Gastroesophageal sphincter (tissue), 4 donors: ENCODE measurements around the gene MYH14. TPM values are rescaled to one million over a fixed set of nuclear protein-coding genes. Genes with fewer than 3 reads are reported as not detected.

ENCODE experiments used
- ATAC-seq: fragments of 150-250 bp; one replicate; pipeline ENCODE4 v1.9.1; 2016; ENCODE audit warnings: mild to moderate bottlenecking, moderate library complexity
- H3K27ac ChIP-seq, 4 donors: fragments of 200-600 bp; sonication (generic) in 3 of 4; 1 replicate in 3 of 4; 2 replicates in 1 of 4; pipeline ENCODE4 v1.5.1; 2016 to 2019
- H3K27me3 ChIP-seq: fragments of 200-600 bp; sonication (generic); one replicate; pipeline ENCODE4 v1.5.1; 2019
- H3K36me3 ChIP-seq, 2 donors: fragments of 200-600 bp; sonication (generic); one replicate each; pipeline ENCODE4 v1.5.1; 2019; ENCODE audit warnings: control low read depth in 1 of 2
- H3K4me1 ChIP-seq, 3 donors: fragments of 200-600 bp; sonication (generic); 1 replicate in 2 of 3; 2 replicates in 1 of 3; pipeline ENCODE4 v1.5.1; 2016 to 2019; ENCODE audit warnings: control low read depth in 2 of 3
- H3K4me3 ChIP-seq, 2 donors: fragments of 200-600 bp; sonication (generic); one replicate each; pipeline ENCODE4 v1.5.1; 2019; ENCODE audit warnings: mild to moderate bottlenecking in 1 of 2, moderate library complexity in 1 of 2
- H3K9me3 ChIP-seq, 3 donors: fragments of 200-600 bp; sonication (generic); one replicate each; pipeline ENCODE4 v1.5.1; 2017 to 2019; ENCODE audit warnings: control low read depth in 2 of 3
- CTCF ChIP-seq, 4 experiments: fragments of 200-600 bp in 2 of 4; fragments of 450-650 bp in 2 of 4; sonication (generic) in 1 of 4; IDR thresholded peaks; one replicate each; pipeline ENCODE4 v1.5.1; 2017 to 2019; ENCODE audit warnings: antibody characterized with exemption in 4 of 4, mild to moderate bottlenecking in 2 of 4, moderate library complexity in 2 of 4
- EP300 ChIP-seq: sonication (generic); formaldehyde crosslinking; IDR thresholded peaks from one replicate; pipeline ENCODE4 v1.6.1; 2017; ENCODE audit warnings: antibody characterized with exemption, mild to moderate bottlenecking
- POLR2A ChIP-seq, 2 donors: fragments of 450-650 bp; IDR thresholded peaks; one replicate each; pipeline ENCODE4 v1.6.1; 2017; ENCODE audit warnings: antibody characterized with exemption in 2 of 2, mild to moderate bottlenecking in 2 of 2, moderate library complexity in 1 of 2
- POLR2AphosphoS5 ChIP-seq: sonication (generic); formaldehyde crosslinking; IDR thresholded peaks from one replicate; pipeline ENCODE4 v1.6.1; 2017; ENCODE audit warnings: antibody characterized with exemption
- WGBS, 2 donors: methylation state at CpG; one replicate each; pipeline ENCODE4 v1.1.5; 2018; ENCODE audit warnings: low coverage in 1 of 2; 5-methylcytosine and 5-hydroxymethylcytosine counted together
- total RNA-seq, 4 donors: library from RNA; depleted of rRNA; stranded (reverse); fragments of >200 nt; gene quantifications; one replicate each; pipeline ENCODE4 v1.1.0, GENCODE V29; 2016

The MYH14 gene
- total RNA-seq, 4 donors from 2014 or later: 3.5 to 10.0 (median 6.1) TPM

GRCh38 chr19:50269653-50270052 is 66.2 kb downstream of the MYH14 start:
- H3K4me1 ChIP-seq: no peaks in the 10 kb centered on the region
- ATAC-seq: no peak
- H3K9me3 ChIP-seq: no peaks in the 10 kb centered on the region
- no peak overlapping the region for H3K27ac ChIP-seq
- 55 to 100% methylated on average over 1 to 2 of the region's 2 CpGs for WGBS, 2 donors
- peaks cover 18% of the 10 kb centered on the region for H3K27me3 ChIP-seq
- TF ChIP-seq CTCF (IDR thresholded peaks at IDR 0.05) (no peak), POLR2A (IDR thresholded peaks at IDR 0.05) (no peak), EP300 (no peak)
- H3K4me3 ChIP-seq: no peak overlapping the region
- H3K36me3 ChIP-seq: peaks cover 0 to 25% of the 10 kb centered on the region in 2 donors

GRCh38 chr19:50272263-50272897 is 69.0 kb downstream of the MYH14 start:
- Histone ChIP-seq H3K4me1 (no peaks in the 10 kb centered on the region), H3K9me3 (no peaks in the 10 kb centered on the region), H3K36me3 (peaks cover 0 to 44% of the 10 kb centered on the region in 2 donors), H3K27ac (no peak overlapping the region), H3K27me3 (peaks cover 40% of the 10 kb centered on the region), H3K4me3 (no peak overlapping the region)
- ATAC-seq: no peak
- no peak for TF ChIP-seq EP300
- TF ChIP-seq CTCF (IDR thresholded peaks at IDR 0.05): no peak
- TF ChIP-seq POLR2AphosphoS5: no peak
- TF ChIP-seq POLR2A (IDR thresholded peaks at IDR 0.05): no peak
- WGBS, 2 donors: 76 to 87% methylated on average over 6 to 8 of the region's 14 CpGs

GRCh38 chr19:50273821-50274220 is 70.4 kb downstream of the MYH14 start:
- no peak for ATAC-seq
- Histone ChIP-seq H3K4me3 (no peak overlapping the region), H3K36me3 (peaks cover 0 to 43% of the 10 kb centered on the region in 2 donors), H3K27ac (no peak overlapping the region), H3K4me1 (no peaks in the 10 kb centered on the region), H3K27me3 (peaks cover 40% of the 10 kb centered on the region), H3K9me3 (no peaks in the 10 kb centered on the region)
- 83 to 85% methylated on average over 2 of the region's 7 CpGs for WGBS, 2 donors
- no peak for TF ChIP-seq POLR2AphosphoS5
- no peak for TF ChIP-seq CTCF (IDR thresholded peaks at IDR 0.05)
- no peak for TF ChIP-seq POLR2A (IDR thresholded peaks at IDR 0.05)
- no peak for TF ChIP-seq EP300

- no peak for ATAC-seq
- H3K9me3 ChIP-seq: no peaks in the 10 kb centered on the region
- H3K4me3 ChIP-seq: no peak overlapping the region
- H3K27me3 ChIP-seq: peaks cover 39% of the 10 kb centered on the region
- peaks cover 0 to 53% of the 10 kb centered on the region in 2 donors for H3K36me3 ChIP-seq
- no peak overlapping the region for H3K27ac ChIP-seq
- WGBS, 2 donors: 67% methylated on average over 8 of the region's 26 CpGs; no CpG with 5 or more reads in 1 of the 2 donors
- H3K4me1 ChIP-seq: no peaks in the 10 kb centered on the region
- TF ChIP-seq EP300: no peak
- no peak for TF ChIP-seq CTCF (IDR thresholded peaks at IDR 0.05)
- TF ChIP-seq POLR2A (IDR thresholded peaks at IDR 0.05): no peak
- TF ChIP-seq POLR2AphosphoS5: no peak
Measured at GRCh38 chr19:50275577-50276368, 72.4 kb downstream of the MYH14 start.
